Parathyroid adenoma (tissue), 2 donors: ENCODE results near the gene IL20RB.

Experiments used
- H2AFZ ChIP-seq: fragments of 300-600 bp; sonication (generic); one replicate; pipeline ENCODE4 v1.7.0; 2017; ENCODE audit warnings: antibody characterized with exemption, mild to moderate bottlenecking
- H3K27ac ChIP-seq: fragments of 300-600 bp; sonication (generic); one replicate; pipeline ENCODE4 v1.7.0; 2017
- H3K27me3 ChIP-seq: fragments of 300-600 bp; sonication (generic); one replicate; pipeline ENCODE4 v1.7.0; 2017; ENCODE audit warnings: low read length; ENCODE audit not compliant: control insufficient read depth, insufficient read depth
- H3K36me3 ChIP-seq: fragments of 300-600 bp; sonication (generic); one replicate; pipeline ENCODE4 v1.7.0; 2017; ENCODE audit warnings: low read length; ENCODE audit not compliant: control insufficient read depth, insufficient read depth
- H3K4me1 ChIP-seq: fragments of 300-600 bp; sonication (generic); one replicate; pipeline ENCODE4 v1.7.0; 2017; ENCODE audit warnings: control low read depth
- H3K4me2 ChIP-seq: fragments of 300-600 bp; sonication (generic); one replicate; pipeline ENCODE4 v1.7.0; 2017; ENCODE audit warnings: low read length
- H3K4me3 ChIP-seq: fragments of 300-600 bp; sonication (generic); one replicate; pipeline ENCODE4 v1.7.0; 2017; ENCODE audit warnings: low read depth, low read length
- H3K79me2 ChIP-seq: fragments of 300-600 bp; sonication (generic); one replicate; pipeline ENCODE4 v1.7.0; 2017; ENCODE audit warnings: control low read depth
- H3K9ac ChIP-seq: fragments of 300-600 bp; sonication (generic); one replicate; pipeline ENCODE4 v1.7.0; 2017; ENCODE audit warnings: mild to moderate bottlenecking
- H3K9me3 ChIP-seq: fragments of 300-600 bp; sonication (generic); one replicate; pipeline ENCODE4 v1.7.0; 2017; ENCODE audit warnings: low read length; ENCODE audit not compliant: control insufficient read depth
- CTCF ChIP-seq: fragments of 300-600 bp; sonication (generic); IDR thresholded peaks from one replicate; pipeline ENCODE4 v1.7.0; 2017; ENCODE audit warnings: antibody characterized with exemption, mild to moderate bottlenecking
- donor health status: primary hyperparathyroidism.

Gene IL20RB

DNA sequence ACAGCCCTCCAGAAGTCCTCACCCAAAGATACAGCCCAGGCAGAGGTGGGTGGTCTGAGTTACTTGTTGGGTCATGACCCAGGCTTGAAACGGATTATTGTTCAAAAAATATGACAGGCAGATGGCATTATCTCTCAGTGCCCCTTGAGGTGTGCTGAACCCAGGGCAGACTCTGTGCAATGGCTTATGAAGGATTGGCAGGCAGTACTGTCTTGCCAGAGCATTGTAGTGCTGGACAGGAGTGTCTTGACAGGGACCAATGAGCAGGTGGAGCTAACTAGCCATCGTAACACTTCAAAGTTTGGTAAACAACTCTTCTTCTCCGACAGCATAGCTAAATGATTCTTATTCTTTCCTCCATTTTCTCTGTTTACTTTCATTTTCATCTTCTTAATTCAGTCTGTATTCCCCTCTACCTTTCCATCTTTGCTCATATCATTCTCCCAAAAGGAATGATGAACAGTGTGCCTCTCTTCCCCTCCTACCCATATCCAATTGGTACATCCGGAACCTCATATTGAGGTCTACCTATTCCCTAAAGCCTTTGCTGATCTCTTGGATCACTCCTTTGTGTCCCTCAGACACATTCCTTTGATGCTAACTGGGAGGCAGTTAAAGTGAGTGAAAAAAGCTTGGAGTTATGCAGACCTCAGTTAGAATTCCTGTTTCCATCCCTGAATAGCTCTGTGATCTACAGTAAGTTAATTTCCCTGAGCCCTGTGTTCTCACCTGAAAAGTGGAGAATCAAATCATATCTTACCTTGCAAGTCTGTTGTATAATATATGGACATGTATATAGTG, 2.6 kb upstream of the IL20RB start:
- TF ChIP-seq CTCF = no peak
- no peaks in the 10 kb centered on the region for H3K9me3 ChIP-seq
- no peak overlapping the region for H3K27ac ChIP-seq
- H3K27me3 ChIP-seq = no peaks in the 10 kb centered on the region
- H2AFZ ChIP-seq = no peak overlapping the region
- H3K4me2 ChIP-seq = no peak overlapping the region
- no peaks in the 10 kb centered on the region for H3K79me2 ChIP-seq
- no peaks in the 10 kb centered on the region for H3K4me1 ChIP-seq
- H3K4me3 ChIP-seq = no peak overlapping the region
- H3K36me3 ChIP-seq = no peaks in the 10 kb centered on the region
- no peak overlapping the region for H3K9ac ChIP-seq

DNA sequence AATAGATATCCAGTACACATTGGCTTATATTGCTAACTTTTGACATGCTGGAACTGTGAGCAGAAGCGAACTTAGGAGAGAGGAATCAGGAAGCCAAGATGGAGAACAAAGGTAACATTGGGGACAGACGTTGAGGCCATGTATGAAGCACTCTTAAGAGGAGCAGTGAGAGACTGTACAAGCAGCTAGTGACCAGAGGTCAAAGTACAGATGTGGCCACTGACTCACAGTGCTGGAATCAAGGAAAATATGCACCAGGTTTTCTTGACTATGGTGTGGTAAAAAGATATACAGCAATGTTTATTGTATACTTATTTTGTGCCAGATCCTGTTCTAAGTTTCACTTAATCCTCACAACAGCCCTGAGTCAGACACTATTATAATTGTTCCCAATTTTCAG, 2.0 kb upstream of the IL20RB start:
- no peak overlapping the region for H3K4me3 ChIP-seq
- H3K9me3 ChIP-seq = no peaks in the 10 kb centered on the region
- no peaks in the 10 kb centered on the region for H3K36me3 ChIP-seq
- no peak overlapping the region for H3K9ac ChIP-seq
- H3K79me2 ChIP-seq = no peaks in the 10 kb centered on the region
- TF ChIP-seq CTCF = no peak
- H3K4me1 ChIP-seq = no peaks in the 10 kb centered on the region
- no peaks in the 10 kb centered on the region for H3K27me3 ChIP-seq
- H3K4me2 ChIP-seq = no peak overlapping the region
- H2AFZ ChIP-seq = no peak overlapping the region
- no peak overlapping the region for H3K27ac ChIP-seq

- Histone ChIP-seq H3K4me1 (no peaks in the 10 kb centered on the region), H2AFZ (no peak overlapping the region), H3K4me2 (no peak overlapping the region), H3K27me3 (no peaks in the 10 kb centered on the region), H3K9ac (no peak overlapping the region), H3K36me3 (no peaks in the 10 kb centered on the region), H3K9me3 (no peaks in the 10 kb centered on the region), H3K4me3 (no peak overlapping the region), H3K27ac (no peak overlapping the region), H3K79me2 (no peaks in the 10 kb centered on the region)
- TF ChIP-seq CTCF = no peak
These were observed 812 bp upstream of the IL20RB start for GRCh38 chr3:136956971-136957370.

DNA sequence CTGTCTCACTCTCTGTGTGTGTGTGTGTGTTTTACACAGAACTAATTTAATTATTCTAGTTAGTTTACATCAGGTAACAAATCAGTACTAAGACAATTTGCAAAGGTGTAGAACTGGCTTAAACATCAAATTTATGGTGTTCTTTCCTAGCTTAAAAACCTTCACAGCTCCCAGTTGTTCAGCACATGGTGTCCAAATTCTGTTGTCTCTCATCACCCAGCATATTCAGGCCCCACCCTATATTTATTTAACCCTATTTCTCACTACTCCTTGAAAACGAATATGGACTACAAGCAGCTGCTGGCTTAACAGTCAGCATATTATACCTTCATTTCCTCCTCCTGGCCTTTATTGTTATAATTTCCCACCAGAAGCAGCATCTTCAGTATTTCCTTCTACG, 1.2 kb downstream of the IL20RB start:
- Histone ChIP-seq H3K4me2 (no peak overlapping the region), H3K4me1 (no peaks in the 10 kb centered on the region), H3K9me3 (no peaks in the 10 kb centered on the region), H3K36me3 (no peaks in the 10 kb centered on the region), H2AFZ (no peak overlapping the region), H3K4me3 (no peak overlapping the region), H3K79me2 (no peaks in the 10 kb centered on the region), H3K27me3 (no peaks in the 10 kb centered on the region), H3K9ac (no peak overlapping the region), H3K27ac (no peak overlapping the region)
- TF ChIP-seq CTCF = no peak

GRCh38 chr3:136959599-136959998, 1.8 kb downstream of the IL20RB start:
- Histone ChIP-seq H3K4me1 (no peaks in the 10 kb centered on the region), H3K27me3 (no peaks in the 10 kb centered on the region), H3K4me3 (no peak overlapping the region), H3K27ac (no peak overlapping the region), H2AFZ (no peak overlapping the region), H3K9me3 (no peaks in the 10 kb centered on the region), H3K4me2 (no peak overlapping the region), H3K9ac (no peak overlapping the region), H3K79me2 (no peaks in the 10 kb centered on the region), H3K36me3 (no peaks in the 10 kb centered on the region)
- TF ChIP-seq CTCF = no peak
